ENCODE measurements around the gene CXCL13. TPM values are rescaled to one million over a fixed set of nuclear protein-coding genes. Genes with fewer than 3 reads are reported as not detected.

CXCL13 gene
- total RNA-seq, 4 donors from 2014 or later, result 3.4 to 14.9 TPM; not detected in 2

DNA sequence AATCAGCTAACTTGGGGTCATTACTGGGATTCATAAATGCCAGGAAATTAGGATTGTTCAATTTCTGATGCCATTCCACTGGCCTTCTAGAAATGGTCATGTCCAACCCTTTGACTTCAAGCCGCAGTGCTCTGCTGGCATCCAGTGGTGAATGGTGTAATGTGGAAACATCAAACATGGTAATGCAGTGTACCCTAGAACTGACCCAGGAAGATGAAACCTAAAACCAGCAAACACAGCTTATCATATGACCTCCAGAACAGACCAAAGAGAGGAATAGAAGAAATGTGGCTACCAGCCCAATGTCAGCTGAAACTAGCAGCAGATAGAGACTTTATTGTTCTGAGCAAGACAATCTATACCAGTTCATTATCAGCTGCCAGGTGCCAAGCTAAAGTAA, 13.8 kb downstream of the CXCL13 start:
- no peaks in the 10 kb centered on the region for H3K36me3 ChIP-seq
- in situ Hi-C loops (cut with MboI; ENCODE audit: low pct_ligation_motif_present in 1 of 4, low pct_unique_long_range_greater_than_20kb in 1 of 4, low sequenced_read_pairs in 3 of 4) (no loop called here), intact Hi-C loops (cut with DNase I; ENCODE audit: low total_unique reads) (loop anchor here (5.0 kb wide), 1 partner anchor 232 kb away; no protein-coding TSS in a partner anchor)
- TF ChIP-seq EP300 (IDR thresholded peaks at IDR 0.05; ENCODE audit: low read depth) (no peak), POLR2AphosphoS5 (IDR thresholded peaks at IDR 0.05) (no peak), POLR2A (IDR thresholded peaks at IDR 0.05) (no peak)
- TF ChIP-seq, protein P1, sequence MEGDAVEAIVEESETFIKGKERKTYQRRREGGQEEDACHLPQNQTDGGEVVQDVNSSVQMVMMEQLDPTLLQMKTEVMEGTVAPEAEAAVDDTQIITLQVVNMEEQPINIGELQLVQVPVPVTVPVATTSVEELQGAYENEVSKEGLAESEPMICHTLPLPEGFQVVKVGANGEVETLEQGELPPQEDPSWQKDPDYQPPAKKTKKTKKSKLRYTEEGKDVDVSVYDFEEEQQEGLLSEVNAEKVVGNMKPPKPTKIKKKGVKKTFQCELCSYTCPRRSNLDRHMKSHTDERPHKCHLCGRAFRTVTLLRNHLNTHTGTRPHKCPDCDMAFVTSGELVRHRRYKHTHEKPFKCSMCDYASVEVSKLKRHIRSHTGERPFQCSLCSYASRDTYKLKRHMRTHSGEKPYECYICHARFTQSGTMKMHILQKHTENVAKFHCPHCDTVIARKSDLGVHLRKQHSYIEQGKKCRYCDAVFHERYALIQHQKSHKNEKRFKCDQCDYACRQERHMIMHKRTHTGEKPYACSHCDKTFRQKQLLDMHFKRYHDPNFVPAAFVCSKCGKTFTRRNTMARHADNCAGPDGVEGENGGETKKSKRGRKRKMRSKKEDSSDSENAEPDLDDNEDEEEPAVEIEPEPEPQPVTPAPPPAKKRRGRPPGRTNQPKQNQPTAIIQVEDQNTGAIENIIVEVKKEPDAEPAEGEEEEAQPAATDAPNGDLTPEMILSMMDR (IDR thresholded peaks at IDR 0.05), result no peak
- 86 to 100% methylated on average over 1 of the region's 1 CpG for WGBS, 2 donors (ENCODE audit: low coverage in 1 of 2)
- H3K9me3 ChIP-seq, result no peaks in the 10 kb centered on the region
- H3K4me1 ChIP-seq, result peaks cover 0 to 4% (median 0%) of the 10 kb centered on the region in 4 donors
- no peak overlapping the region for H3K27ac ChIP-seq
- DNase-seq, result no peak
- H3K27me3 ChIP-seq, result no peaks in the 10 kb centered on the region
- H3K4me3 ChIP-seq, result no peak overlapping the region

DNA sequence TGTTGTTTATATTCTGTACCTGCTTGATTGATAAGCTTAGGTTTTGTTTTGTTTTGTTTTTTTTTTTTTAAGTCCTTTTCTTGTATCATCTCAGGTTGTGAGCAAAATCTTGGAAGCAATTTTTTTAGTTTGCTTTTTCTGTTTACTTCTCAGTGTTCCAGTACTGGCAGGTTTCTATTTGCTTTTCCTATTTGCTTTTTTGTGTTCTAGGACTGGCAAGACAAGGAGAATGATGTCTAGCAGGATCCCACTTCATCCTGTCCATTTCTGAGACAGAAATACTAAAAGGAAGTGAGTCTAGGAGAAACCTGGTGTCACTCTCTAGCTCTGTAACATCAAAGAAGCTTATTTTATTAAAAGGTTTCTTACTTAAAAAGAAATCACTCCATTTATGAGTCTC, 15.6 kb downstream of the CXCL13 start:
- Histone ChIP-seq H3K4me3 (no peak overlapping the region), H3K27me3 (no peaks in the 10 kb centered on the region), H3K4me1 (peaks cover 0 to 4% (median 0%) of the 10 kb centered on the region in 4 donors), H3K9me3 (no peaks in the 10 kb centered on the region), H3K27ac (no peak overlapping the region), H3K36me3 (no peaks in the 10 kb centered on the region)
- in situ Hi-C loops (cut with MboI; ENCODE audit: low pct_ligation_motif_present in 1 of 4, low pct_unique_long_range_greater_than_20kb in 1 of 4, low sequenced_read_pairs in 3 of 4), result no loop called here
- intact Hi-C loops (cut with DNase I; ENCODE audit: low total_unique reads), result no loop called here
- DNase-seq, result no peak
- TF ChIP-seq EP300 (IDR thresholded peaks at IDR 0.05; ENCODE audit: low read depth), result no peak
- no peak for TF ChIP-seq POLR2A (IDR thresholded peaks at IDR 0.05)
- no peak for TF ChIP-seq POLR2AphosphoS5 (IDR thresholded peaks at IDR 0.05)

DNA sequence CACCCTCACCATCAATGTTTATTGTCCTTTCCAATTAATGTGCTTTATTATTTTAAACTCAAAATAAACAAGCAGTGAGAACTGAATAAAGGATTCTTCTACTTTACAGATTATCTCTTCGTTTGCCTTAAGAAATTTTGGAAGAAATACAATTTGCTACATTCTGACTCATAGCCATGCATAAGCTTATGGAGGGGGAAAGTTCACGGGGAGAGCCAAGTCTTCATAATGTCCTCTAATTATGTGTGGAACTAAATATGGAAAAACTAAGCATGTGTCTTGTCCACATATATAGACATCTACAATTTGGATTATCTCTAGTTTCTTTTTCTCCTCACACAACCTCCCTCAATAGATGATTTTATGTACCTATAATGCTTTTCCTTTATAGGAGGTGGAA, 17.5 kb downstream of the CXCL13 start:
- H3K4me1 ChIP-seq, result peaks cover 0 to 4% (median 0%) of the 10 kb centered on the region in 4 donors
- in situ Hi-C loops (cut with MboI; ENCODE audit: low pct_ligation_motif_present in 1 of 4, low pct_unique_long_range_greater_than_20kb in 1 of 4, low sequenced_read_pairs in 3 of 4) (no loop called here), intact Hi-C loops (cut with DNase I; ENCODE audit: low total_unique reads) (no loop called here)
- H3K4me3 ChIP-seq, result no peak overlapping the region
- no peaks in the 10 kb centered on the region for H3K36me3 ChIP-seq
- TF ChIP-seq EP300 (IDR thresholded peaks at IDR 0.05; ENCODE audit: low read depth) (no peak), POLR2A (IDR thresholded peaks at IDR 0.05) (no peak), POLR2AphosphoS5 (IDR thresholded peaks at IDR 0.05) (no peak)
- DNase-seq, result no peak
- H3K9me3 ChIP-seq, result no peaks in the 10 kb centered on the region
- H3K27me3 ChIP-seq, result no peaks in the 10 kb centered on the region
- no peak overlapping the region for H3K27ac ChIP-seq
- 75 to 82% methylated on average over 2 of the region's 2 CpGs for WGBS, 2 donors (ENCODE audit: low coverage in 1 of 2)

DNA sequence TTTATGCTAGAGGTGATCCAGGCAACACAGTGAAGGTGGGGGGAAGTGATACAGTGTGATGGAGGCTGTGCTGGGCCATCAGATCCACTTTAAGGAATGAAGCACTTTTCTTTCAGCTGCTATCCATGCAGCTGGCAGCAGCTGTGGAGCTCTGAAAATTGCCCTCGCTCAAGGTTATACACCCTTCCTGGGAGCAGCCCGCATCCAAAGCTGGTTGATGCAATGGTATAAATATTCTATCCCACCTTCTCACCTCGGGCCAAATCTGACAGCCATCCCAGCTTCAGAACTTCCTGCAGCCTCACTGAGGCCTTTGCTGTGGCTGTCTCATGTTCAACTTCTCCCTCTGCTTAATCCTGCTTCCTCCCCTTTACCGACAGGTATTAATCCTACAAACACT, 18.6 kb downstream of the CXCL13 start:
- whole genome bisulfite sequencing, 2 donors (ENCODE audit: low coverage in 1 of 2), result 82 to 84% methylated on average over 4 of the region's 4 CpGs

DNA sequence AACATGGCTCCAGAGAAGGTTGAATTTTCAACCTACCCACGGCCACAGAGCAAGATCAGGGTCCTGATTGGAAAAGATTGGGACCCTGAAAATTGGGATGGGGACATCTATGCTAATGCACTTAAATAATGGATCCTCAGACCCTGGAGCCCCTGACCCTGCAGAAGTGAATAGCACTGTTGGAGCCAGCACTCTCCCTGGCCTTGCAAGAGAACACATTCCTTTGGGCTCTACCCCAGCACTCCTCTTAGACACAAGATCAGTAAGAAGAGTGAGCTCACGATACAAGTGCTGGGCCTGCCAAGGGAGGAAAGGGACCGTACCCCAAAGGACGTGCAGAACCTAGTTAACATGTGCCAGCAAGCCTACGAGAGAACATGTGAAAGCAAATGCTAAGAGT, 19.9 kb downstream of the CXCL13 start:
- peaks cover 0 to under 1% (median 0%) of the 10 kb centered on the region in 4 donors for H3K4me1 ChIP-seq
- no peak overlapping the region for H3K27ac ChIP-seq
- H3K9me3 ChIP-seq, result no peaks in the 10 kb centered on the region
- in situ Hi-C loops (cut with MboI; ENCODE audit: low pct_ligation_motif_present in 1 of 4, low pct_unique_long_range_greater_than_20kb in 1 of 4, low sequenced_read_pairs in 3 of 4), result no loop called here
- no peak overlapping the region for H3K4me3 ChIP-seq
- H3K36me3 ChIP-seq, result no peaks in the 10 kb centered on the region
- WGBS, 2 donors (ENCODE audit: low coverage in 1 of 2), result 85 to 92% methylated on average over 4 to 5 of the region's 5 CpGs
- no peaks in the 10 kb centered on the region for H3K27me3 ChIP-seq
- no peak for DNase-seq
- intact Hi-C loops (cut with DNase I; ENCODE audit: low total_unique reads), result no loop called here
- TF ChIP-seq POLR2A (IDR thresholded peaks at IDR 0.05) (no peak), POLR2AphosphoS5 (IDR thresholded peaks at IDR 0.05) (no peak), EP300 (IDR thresholded peaks at IDR 0.05; ENCODE audit: low read depth) (no peak)
- TF ChIP-seq, protein P1 (IDR thresholded peaks at IDR 0.05), result no peak

More for the DNA sequence above, 18.6 kb downstream of the CXCL13 start:
- in situ Hi-C loops (cut with MboI; ENCODE audit: low pct_ligation_motif_present in 1 of 4, low pct_unique_long_range_greater_than_20kb in 1 of 4, low sequenced_read_pairs in 3 of 4), result no loop called here
- H3K27ac ChIP-seq, result no peak overlapping the region
- no peaks in the 10 kb centered on the region for H3K36me3 ChIP-seq
- no peaks in the 10 kb centered on the region for H3K9me3 ChIP-seq
- TF ChIP-seq EP300 (IDR thresholded peaks at IDR 0.05; ENCODE audit: low read depth), result no peak
- TF ChIP-seq POLR2A (IDR thresholded peaks at IDR 0.05), result no peak
- TF ChIP-seq, protein P1 (IDR thresholded peaks at IDR 0.05), result no peak
- TF ChIP-seq POLR2AphosphoS5 (IDR thresholded peaks at IDR 0.05), result no peak
- H3K4me3 ChIP-seq, result no peak overlapping the region
- DNase-seq, result no peak
- H3K4me1 ChIP-seq, result no peaks in the 10 kb centered on the region
- intact Hi-C loops (cut with DNase I; ENCODE audit: low total_unique reads), result no loop called here
- no peaks in the 10 kb centered on the region for H3K27me3 ChIP-seq

All from transverse colon (tissue), 4 donors.